Activated gamma-delta T cell (primary cell): ENCODE measurements around the gene NBPF26.
"Not testable (repeated sequence)": the region's sequence is repeated elsewhere in the genome, so short reads cannot be mapped to it uniquely, and the experiment has no call there.

Experiments
- DNase-seq: peaks from one replicate; lab custom pipeline; 2025; lab: John Stamatoyannopoulos, UW

NBPF26 gene

DNA sequence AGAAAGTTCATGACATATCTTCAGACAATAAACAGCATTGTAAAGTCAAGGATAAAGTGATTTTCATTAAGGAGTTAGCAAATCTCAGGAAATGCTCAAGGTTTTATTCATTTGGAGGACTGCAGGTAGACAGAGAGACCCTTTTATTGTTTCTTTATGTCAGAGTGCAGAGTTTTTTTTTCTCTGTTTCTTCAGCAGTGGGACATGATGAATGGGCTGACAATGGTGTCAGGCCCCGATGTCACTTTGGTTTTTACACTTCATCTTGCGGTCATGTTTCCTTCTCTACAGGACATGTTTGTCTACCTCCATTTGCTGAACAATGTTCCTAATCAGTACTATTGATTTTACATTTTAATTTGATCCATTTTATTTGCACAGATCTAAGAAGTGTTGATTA, 134.4 kb downstream of the NBPF26 start:
- DNase-seq = not testable (repeated sequence)

DNA sequence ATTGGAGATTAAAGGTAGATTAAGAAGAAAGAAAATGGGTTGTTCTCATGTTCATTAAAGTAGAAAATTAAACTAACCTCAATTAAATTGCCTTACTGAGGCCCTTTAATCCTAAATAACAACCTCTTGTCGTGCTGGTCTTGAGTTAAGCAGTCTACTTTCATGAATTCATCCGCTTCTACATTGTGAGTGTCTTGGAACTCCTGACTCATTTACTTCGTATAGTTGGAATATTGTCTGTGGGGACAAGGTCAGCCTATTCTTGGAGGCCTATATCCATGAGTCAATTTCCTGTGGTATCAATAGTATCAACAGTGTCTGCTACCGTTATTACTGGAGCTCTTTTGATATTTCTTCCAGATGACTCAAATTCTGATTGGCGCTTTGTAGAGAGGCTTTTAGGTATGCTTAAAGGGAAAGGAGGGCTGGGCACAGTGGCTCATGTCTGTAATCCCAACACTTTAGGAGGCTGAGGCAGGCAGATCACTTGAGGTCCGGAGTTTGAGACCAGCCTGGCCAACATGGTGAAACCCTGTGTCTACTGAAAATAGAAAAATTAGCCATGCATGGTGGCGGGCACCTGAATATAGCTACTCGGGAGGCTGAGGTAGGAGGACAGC, 136.0 kb downstream of the NBPF26 start:
- not testable (repeated sequence) for DNase-seq

DNA sequence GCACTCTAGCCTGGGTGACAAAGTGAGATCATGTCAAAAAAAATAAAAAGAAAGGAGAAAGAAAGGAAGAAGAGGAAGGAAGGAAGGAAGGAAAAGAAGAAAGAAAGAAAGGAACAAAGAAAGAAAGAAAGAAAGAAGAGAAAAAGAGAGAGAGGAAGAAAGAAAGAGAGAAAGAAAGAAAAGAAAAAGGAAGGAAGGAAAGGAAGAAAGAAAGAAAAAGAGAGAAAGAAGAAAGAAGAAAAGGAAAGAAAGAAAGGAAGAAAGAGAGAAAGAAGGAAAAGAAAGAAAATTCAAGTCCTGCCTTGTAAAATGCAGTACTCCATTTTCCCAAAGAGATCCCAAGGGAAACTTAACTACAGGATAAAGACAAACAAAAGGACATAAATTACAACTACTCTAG, 154.5 kb downstream of the NBPF26 start:
- DNase-seq = not testable (repeated sequence)

DNA sequence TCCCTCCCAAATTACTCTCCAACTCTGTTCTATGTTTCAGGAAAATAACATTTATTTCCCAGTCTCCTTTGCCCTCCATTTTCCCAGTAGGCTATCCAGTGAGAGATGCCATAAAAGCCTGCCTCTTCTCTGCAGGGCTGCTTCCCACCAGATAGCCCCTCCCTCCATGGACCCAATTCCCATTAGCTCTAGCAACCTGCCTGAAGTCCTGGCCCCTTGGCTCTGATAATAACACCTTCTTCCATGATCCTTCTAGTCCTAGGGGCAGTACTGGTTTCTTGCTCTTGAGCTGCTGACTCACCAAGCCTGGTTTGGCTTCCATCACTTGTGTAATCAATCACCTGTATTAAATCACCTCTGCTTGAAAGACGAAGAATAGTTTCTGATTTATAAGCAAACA, 156.3 kb downstream of the NBPF26 start:
- not testable (repeated sequence) for DNase-seq

DNA sequence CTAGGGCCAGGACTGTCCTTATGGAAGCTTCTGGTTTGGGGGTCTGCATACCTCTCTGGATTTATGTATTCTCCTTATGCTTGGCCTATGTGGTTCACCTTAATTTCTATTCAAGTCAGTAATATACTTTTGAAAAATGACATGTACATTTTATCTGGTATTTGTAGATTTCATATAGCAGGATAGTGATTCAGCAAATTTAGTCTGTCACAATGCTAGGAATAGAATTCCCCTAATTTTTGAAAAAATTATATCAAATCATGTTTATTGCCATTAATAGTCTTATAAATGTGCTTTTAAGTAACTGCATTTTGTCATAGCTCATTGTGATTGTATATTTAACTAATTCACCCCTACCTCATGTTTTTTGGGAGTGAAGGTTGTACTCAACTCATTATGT, 158.2 kb downstream of the NBPF26 start:
- DNase-seq = not testable (repeated sequence)
